ENCODE data around the gene ZNF691.

GRCh38 chr1:42866549-42866948 lies 20.1 kb downstream of the ZNF691 start:
- TF ChIP-seq GATA3 (IDR thresholded peaks at IDR 0.05; ENCODE audit: borderline replicate concordance) = no peak
- TF ChIP-seq CTCF (IDR thresholded peaks at IDR 0.05) = no peak
- no peak for TF ChIP-seq BHLHE40 (IDR thresholded peaks at IDR 0.05; ENCODE audit: low read depth, low read length)
- TF ChIP-seq CHD4 (IDR thresholded peaks at IDR 0.05; ENCODE audit: borderline replicate concordance) = no peak
- no peak for TF ChIP-seq RAD21 (conservative IDR thresholded peaks at IDR 0.05 in 1 of 2, IDR thresholded peaks at IDR 0.05 in 1 of 2)
- no peak for TF ChIP-seq HDAC2 (IDR thresholded peaks at IDR 0.05)
- no peak for TF ChIP-seq NPAS2 (CRISPR knock-in tag; IDR thresholded peaks at IDR 0.05; ENCODE audit: borderline replicate concordance)
- TF ChIP-seq HES2 (IDR thresholded peaks at IDR 0.05) = no peak
- TF ChIP-seq POLR2A (IDR thresholded peaks at IDR 0.05; ENCODE audit: low read length) = no peak
- TF ChIP-seq JUN (IDR thresholded peaks at IDR 0.05) = no peak
- no peak for TF ChIP-seq HOXA7 (CRISPR knock-in tag; IDR thresholded peaks at IDR 0.05)

All from A549 (cell line).